ENCODE measurements around the gene RNF220.

RNF220 gene

GRCh38 chr1:44367944-44368343, 37.1 kb upstream of the RNF220 start:
- no peak overlapping the region for H3K4me3 ChIP-seq (ENCODE audit: low read length)
- no peak for TF ChIP-seq CTCF (conservative IDR thresholded peaks at IDR 0.05; ENCODE audit: low read length)

GRCh38 chr1:44368471-44369151, 36.4 kb upstream of the RNF220 start:
- DNase-seq (ENCODE audit: low read depth) = no peak
- TF ChIP-seq CTCF (conservative IDR thresholded peaks at IDR 0.05; ENCODE audit: low read length) = no peak

More at GRCh38 chr1:44367944-44368343, 37.1 kb upstream of the RNF220 start:
- no peak for DNase-seq (ENCODE audit: low read depth)

GRCh38 chr1:44371206-44371605, 33.8 kb upstream of the RNF220 start:
- DNase-seq (ENCODE audit: low read depth) = no peak
- H3K4me3 ChIP-seq (ENCODE audit: low read length) = no peak overlapping the region
- TF ChIP-seq CTCF (conservative IDR thresholded peaks at IDR 0.05; ENCODE audit: low read length) = no peak

More at GRCh38 chr1:44368471-44369151, 36.4 kb upstream of the RNF220 start:
- H3K4me3 ChIP-seq (ENCODE audit: low read length) = no peak overlapping the region

- no peak for DNase-seq (ENCODE audit: low read depth)
- TF ChIP-seq CTCF (conservative IDR thresholded peaks at IDR 0.05; ENCODE audit: low read length) = no peak
- H3K4me3 ChIP-seq (ENCODE audit: low read length) = no peak overlapping the region
These were observed 29.5 kb upstream of the RNF220 start for GRCh38 chr1:44375547-44375946.

- peak; percentile 79 for TF ChIP-seq CTCF (conservative IDR thresholded peaks at IDR 0.05; ENCODE audit: low read length)
- DNase-seq (ENCODE audit: low read depth) = peak; percentile 48
- no peak overlapping the region for H3K4me3 ChIP-seq (ENCODE audit: low read length)
These were observed 26.9 kb upstream of the RNF220 start for GRCh38 chr1:44377925-44378784.

- DNase-seq (ENCODE audit: low read depth) = no peak
- H3K4me3 ChIP-seq (ENCODE audit: low read length) = no peak overlapping the region
- no peak for TF ChIP-seq CTCF (conservative IDR thresholded peaks at IDR 0.05; ENCODE audit: low read length)
These were observed 24.3 kb upstream of the RNF220 start for GRCh38 chr1:44380666-44381177.
